Karpas-422 (cell line): ENCODE measurements around the gene SHMT2. TPM values are rescaled to one million over a fixed set of nuclear protein-coding genes. Genes with fewer than 3 reads are reported as not detected.

Source experiments
- DNase-seq: peaks from one replicate; pipeline ENCODE4 v3.0.0-alpha.2; 2015
- H2AFZ ChIP-seq: fragments of 200-600 bp; sonication (generic); 2 replicates; pipeline ENCODE4 v1.6.1; 2014; ENCODE audit warnings: antibody characterized with exemption, low read length, mixed read lengths
- H3K27ac ChIP-seq: fragments of 200-600 bp; sonication (generic); 2 replicates; pipeline ENCODE4 v1.5.1; 2014; ENCODE audit warnings: mild to moderate bottlenecking, low read length, moderate library complexity
- H3K27me3 ChIP-seq: fragments of 200-600 bp; sonication (generic); 2 replicates; pipeline ENCODE4 v1.6.1; 2014; ENCODE audit warnings: low read length, mixed read lengths
- H3K36me3 ChIP-seq: fragments of 200-600 bp; sonication (generic); 2 replicates; pipeline ENCODE4 v1.6.1; 2014; ENCODE audit warnings: low read length, mixed read lengths; ENCODE audit not compliant: insufficient read depth
- H3K4me1 ChIP-seq: fragments of 200-600 bp; sonication (generic); 2 replicates; pipeline ENCODE4 v1.6.1; 2014; ENCODE audit warnings: mild to moderate bottlenecking, low read length, mixed read lengths
- H3K4me2 ChIP-seq: fragments of 200-600 bp; sonication (generic); 2 replicates; pipeline ENCODE4 v1.6.1; 2014; ENCODE audit warnings: low read length, low read depth, mild to moderate bottlenecking; ENCODE audit not compliant: poor library complexity, severe bottlenecking
- H3K4me3 ChIP-seq: fragments of 200-600 bp; sonication (generic); 2 replicates; pipeline ENCODE4 v1.5.1; 2014; ENCODE audit warnings: mild to moderate bottlenecking, antibody characterized with exemption, low read length, mixed read lengths
- H3K79me2 ChIP-seq: fragments of 200-600 bp; sonication (generic); 2 replicates; pipeline ENCODE4 v1.6.1; 2014; ENCODE audit warnings: mild to moderate bottlenecking, low read length, mixed read lengths
- H3K9ac ChIP-seq: fragments of 200-600 bp; sonication (generic); 2 replicates; pipeline ENCODE4 v1.6.0; 2014; ENCODE audit warnings: low read length
- H3K9me2 ChIP-seq: fragments of 200-600 bp; sonication (generic), shearing (Covaris generic); replicated peaks from 2 replicates; pipeline ENCODE4 v1.6.0; 2014; ENCODE audit warnings: mild to moderate bottlenecking, low read length, moderate library complexity; ENCODE audit not compliant: insufficient read depth
- H3K9me3 ChIP-seq: fragments of 300-700, 200-600 bp; sonication (generic); 2 replicates; pipeline ENCODE4 v1.6.1; 2014; ENCODE audit warnings: low read length, mixed read lengths
- H4K20me1 ChIP-seq: fragments of 200-600 bp; sonication (generic); 2 replicates; pipeline ENCODE4 v1.6.1; 2014; ENCODE audit warnings: mild to moderate bottlenecking, antibody characterized with exemption, low read length, low read depth; ENCODE audit not compliant: insufficient read depth
- total RNA-seq: library from RNA; depleted of rRNA; stranded (reverse); fragments of >200 nt; shearing (Covaris generic); gene quantifications from 2 replicates; pipeline ENCODE4 v1.2.3, GENCODE V29; 2014; ENCODE audit warnings: low replicate concordance

SHMT2 gene
- total RNA-seq, 1 experiment from 2014 or later = 399 TPM

GRCh38 chr12:57194253-57194652, 35.3 kb upstream of the SHMT2 start:
- H3K4me1 ChIP-seq = no peaks in the 10 kb centered on the region
- DNase-seq = no peak
- H3K9ac ChIP-seq = no peak overlapping the region
- no peaks in the 10 kb centered on the region for H3K36me3 ChIP-seq
- H4K20me1 ChIP-seq = no peaks in the 10 kb centered on the region
- no peak overlapping the region for H3K27ac ChIP-seq
- no peak overlapping the region for H2AFZ ChIP-seq
- no peaks in the 10 kb centered on the region for H3K79me2 ChIP-seq
- H3K4me2 ChIP-seq = no peak overlapping the region
- H3K4me3 ChIP-seq = no peak overlapping the region
- no peaks in the 10 kb centered on the region for H3K27me3 ChIP-seq
- no peaks in the 10 kb centered on the region for H3K9me3 ChIP-seq
- no peaks in the 10 kb centered on the region for H3K9me2 ChIP-seq

GRCh38 chr12:57195186-57195585, 34.3 kb upstream of the SHMT2 start:
- Histone ChIP-seq H3K9me2 (no peaks in the 10 kb centered on the region), H3K27me3 (no peaks in the 10 kb centered on the region), H3K9ac (no peak overlapping the region), H3K36me3 (no peaks in the 10 kb centered on the region), H3K4me2 (no peak overlapping the region), H2AFZ (no peak overlapping the region), H3K27ac (no peak overlapping the region), H4K20me1 (no peaks in the 10 kb centered on the region), H3K4me1 (no peaks in the 10 kb centered on the region), H3K79me2 (no peaks in the 10 kb centered on the region), H3K9me3 (no peaks in the 10 kb centered on the region), H3K4me3 (no peak overlapping the region)
- no peak for DNase-seq

DNA sequence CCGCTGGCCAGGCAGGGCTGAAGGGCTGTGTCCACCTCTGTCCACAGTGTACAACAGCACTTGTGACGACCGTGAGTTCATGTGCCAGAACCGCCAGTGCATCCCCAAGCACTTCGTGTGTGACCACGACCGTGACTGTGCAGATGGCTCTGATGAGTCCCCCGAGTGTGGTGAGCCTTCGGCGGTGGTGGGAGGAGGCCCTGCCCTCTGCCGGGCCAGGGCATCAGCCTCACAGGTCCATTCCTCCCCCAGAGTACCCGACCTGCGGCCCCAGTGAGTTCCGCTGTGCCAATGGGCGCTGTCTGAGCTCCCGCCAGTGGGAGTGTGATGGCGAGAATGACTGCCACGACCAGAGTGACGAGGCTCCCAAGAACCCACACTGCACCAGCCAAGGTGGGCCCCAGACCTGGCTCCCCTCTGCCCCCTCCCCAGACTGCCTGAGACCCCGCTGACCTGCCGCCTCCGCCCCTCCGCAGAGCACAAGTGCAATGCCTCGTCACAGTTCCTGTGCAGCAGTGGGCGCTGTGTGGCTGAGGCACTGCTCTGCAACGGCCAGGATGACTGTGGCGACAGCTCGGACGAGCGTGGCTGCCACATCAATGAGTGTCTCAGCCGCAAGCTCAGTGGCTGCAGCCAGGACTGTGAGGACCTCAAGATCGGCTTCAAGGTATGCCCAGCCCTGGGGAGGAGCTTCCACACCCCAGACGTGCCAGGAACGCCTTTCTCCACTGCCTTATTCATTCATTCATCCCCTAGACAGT, 33.7 kb upstream of the SHMT2 start:
- Histone ChIP-seq H3K4me3 (no peak overlapping the region), H3K4me2 (no peak overlapping the region), H3K4me1 (no peaks in the 10 kb centered on the region), H3K27ac (no peak overlapping the region), H4K20me1 (no peaks in the 10 kb centered on the region), H3K9me3 (no peaks in the 10 kb centered on the region), H3K36me3 (no peaks in the 10 kb centered on the region), H3K9ac (no peak overlapping the region), H3K9me2 (no peaks in the 10 kb centered on the region), H3K27me3 (no peaks in the 10 kb centered on the region), H3K79me2 (no peaks in the 10 kb centered on the region), H2AFZ (no peak overlapping the region)
- no peak for DNase-seq

DNA sequence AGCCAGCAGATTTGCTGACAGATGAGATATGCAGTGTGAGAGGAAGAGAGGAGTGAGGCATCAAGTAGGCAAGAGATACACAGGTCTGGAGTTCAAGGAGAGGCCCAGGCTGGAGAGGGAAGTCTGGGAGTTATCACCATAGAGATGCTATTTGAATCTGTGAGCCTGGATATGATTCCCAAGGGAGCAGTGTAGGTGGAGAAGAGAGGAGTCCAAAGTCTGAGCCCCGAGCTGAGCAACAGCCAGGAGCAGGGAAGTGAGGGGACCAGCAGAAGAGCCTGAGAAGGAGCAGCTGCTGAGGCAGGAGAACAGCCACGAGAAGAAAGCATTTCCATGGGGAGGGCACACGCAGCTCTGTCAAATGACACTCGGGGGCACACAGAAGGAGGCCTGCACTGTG, 33.1 kb upstream of the SHMT2 start:
- H3K9me2 ChIP-seq = no peaks in the 10 kb centered on the region
- no peaks in the 10 kb centered on the region for H4K20me1 ChIP-seq
- no peak for DNase-seq
- no peak overlapping the region for H3K4me2 ChIP-seq
- no peak overlapping the region for H2AFZ ChIP-seq
- H3K9ac ChIP-seq = no peak overlapping the region
- no peaks in the 10 kb centered on the region for H3K79me2 ChIP-seq
- H3K9me3 ChIP-seq = no peaks in the 10 kb centered on the region
- no peaks in the 10 kb centered on the region for H3K4me1 ChIP-seq
- H3K27me3 ChIP-seq = no peaks in the 10 kb centered on the region
- H3K4me3 ChIP-seq = no peak overlapping the region
- H3K27ac ChIP-seq = no peak overlapping the region
- no peaks in the 10 kb centered on the region for H3K36me3 ChIP-seq

- Histone ChIP-seq H3K4me2 (no peak overlapping the region), H3K79me2 (no peaks in the 10 kb centered on the region), H3K36me3 (no peaks in the 10 kb centered on the region), H4K20me1 (no peaks in the 10 kb centered on the region), H3K4me1 (no peaks in the 10 kb centered on the region), H3K9me3 (no peaks in the 10 kb centered on the region), H2AFZ (no peak overlapping the region), H3K27ac (no peak overlapping the region), H3K9ac (no peak overlapping the region), H3K9me2 (no peaks in the 10 kb centered on the region), H3K27me3 (no peaks in the 10 kb centered on the region), H3K4me3 (no peak overlapping the region)
- no peak for DNase-seq
Measured at GRCh38 chr12:57196956-57197355, 32.6 kb upstream of the SHMT2 start.

DNA sequence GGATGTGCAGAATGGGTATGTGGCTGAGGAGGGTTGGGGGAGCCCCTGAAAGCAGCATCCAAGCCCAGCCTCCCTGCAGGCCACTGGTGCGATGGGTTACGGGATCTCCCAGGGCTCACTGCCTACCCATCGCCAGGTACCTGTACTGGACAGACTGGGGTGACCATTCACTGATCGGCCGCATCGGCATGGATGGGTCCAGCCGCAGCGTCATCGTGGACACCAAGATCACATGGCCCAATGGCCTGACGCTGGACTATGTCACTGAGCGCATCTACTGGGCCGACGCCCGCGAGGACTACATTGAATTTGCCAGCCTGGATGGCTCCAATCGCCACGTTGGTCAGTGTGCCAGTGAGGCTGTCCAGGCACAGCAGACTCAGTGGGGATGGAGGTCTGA, 31.2 kb upstream of the SHMT2 start:
- no peaks in the 10 kb centered on the region for H3K27me3 ChIP-seq
- H4K20me1 ChIP-seq = no peaks in the 10 kb centered on the region
- H3K9me2 ChIP-seq = no peaks in the 10 kb centered on the region
- no peak overlapping the region for H3K4me2 ChIP-seq
- no peak overlapping the region for H3K9ac ChIP-seq
- no peak overlapping the region for H3K4me3 ChIP-seq
- H3K79me2 ChIP-seq = no peaks in the 10 kb centered on the region
- no peaks in the 10 kb centered on the region for H3K36me3 ChIP-seq
- no peak for DNase-seq
- H2AFZ ChIP-seq = no peak overlapping the region
- no peaks in the 10 kb centered on the region for H3K9me3 ChIP-seq
- H3K27ac ChIP-seq = no peak overlapping the region
- H3K4me1 ChIP-seq = no peaks in the 10 kb centered on the region

- no peaks in the 10 kb centered on the region for H3K9me2 ChIP-seq
- no peak overlapping the region for H2AFZ ChIP-seq
- no peaks in the 10 kb centered on the region for H3K9me3 ChIP-seq
- no peaks in the 10 kb centered on the region for H3K4me1 ChIP-seq
- no peaks in the 10 kb centered on the region for H3K79me2 ChIP-seq
- no peak for DNase-seq
- H3K27me3 ChIP-seq = no peaks in the 10 kb centered on the region
- no peak overlapping the region for H3K4me2 ChIP-seq
- H3K4me3 ChIP-seq = no peak overlapping the region
- H3K9ac ChIP-seq = no peak overlapping the region
- no peaks in the 10 kb centered on the region for H3K36me3 ChIP-seq
- H4K20me1 ChIP-seq = no peaks in the 10 kb centered on the region
- H3K27ac ChIP-seq = no peak overlapping the region
Measured at GRCh38 chr12:57199191-57199590, 30.3 kb upstream of the SHMT2 start.

- DNase-seq = no peak
- H3K27ac ChIP-seq = no peak overlapping the region
- no peak overlapping the region for H3K4me3 ChIP-seq
- H3K79me2 ChIP-seq = no peaks in the 10 kb centered on the region
- H3K9me3 ChIP-seq = no peaks in the 10 kb centered on the region
- no peaks in the 10 kb centered on the region for H3K27me3 ChIP-seq
- H3K9me2 ChIP-seq = no peaks in the 10 kb centered on the region
- H3K4me1 ChIP-seq = no peaks in the 10 kb centered on the region
- H4K20me1 ChIP-seq = no peaks in the 10 kb centered on the region
- no peak overlapping the region for H2AFZ ChIP-seq
- no peak overlapping the region for H3K9ac ChIP-seq
- H3K4me2 ChIP-seq = no peak overlapping the region
- no peaks in the 10 kb centered on the region for H3K36me3 ChIP-seq
Measured at GRCh38 chr12:57200497-57200896, 29.0 kb upstream of the SHMT2 start.
